Fibroblast of mammary gland (primary cell): ENCODE data around the gene CELF5.
A peak's percentile ranks its signal among the peaks of the same experiment; 100 is the strongest.
"Not testable (repeated sequence)": the region's sequence is repeated elsewhere in the genome, so short reads cannot be mapped to it uniquely, and the experiment has no call there.

ENCODE experiments used
- DNase-seq: peaks from one replicate; pipeline ENCODE4 v3.0.0-alpha.2; 2010; ENCODE audit warnings: low read depth
- H3K4me3 ChIP-seq: 2 replicates; pipeline ENCODE4 v1.5.1; 2011; ENCODE audit warnings: low read depth, mild to moderate bottlenecking, low read length, moderate library complexity; ENCODE audit not compliant: control insufficient read depth
- TF ChIP-seq, protein P1 (sequence below): conservative IDR thresholded peaks from 2 replicates; pipeline ENCODE4 v1.5.1; 2011; ENCODE audit warnings: low read depth, low read length, inconsistent platforms; ENCODE audit not compliant: control insufficient read depth, insufficient read depth

Gene CELF5

DNA sequence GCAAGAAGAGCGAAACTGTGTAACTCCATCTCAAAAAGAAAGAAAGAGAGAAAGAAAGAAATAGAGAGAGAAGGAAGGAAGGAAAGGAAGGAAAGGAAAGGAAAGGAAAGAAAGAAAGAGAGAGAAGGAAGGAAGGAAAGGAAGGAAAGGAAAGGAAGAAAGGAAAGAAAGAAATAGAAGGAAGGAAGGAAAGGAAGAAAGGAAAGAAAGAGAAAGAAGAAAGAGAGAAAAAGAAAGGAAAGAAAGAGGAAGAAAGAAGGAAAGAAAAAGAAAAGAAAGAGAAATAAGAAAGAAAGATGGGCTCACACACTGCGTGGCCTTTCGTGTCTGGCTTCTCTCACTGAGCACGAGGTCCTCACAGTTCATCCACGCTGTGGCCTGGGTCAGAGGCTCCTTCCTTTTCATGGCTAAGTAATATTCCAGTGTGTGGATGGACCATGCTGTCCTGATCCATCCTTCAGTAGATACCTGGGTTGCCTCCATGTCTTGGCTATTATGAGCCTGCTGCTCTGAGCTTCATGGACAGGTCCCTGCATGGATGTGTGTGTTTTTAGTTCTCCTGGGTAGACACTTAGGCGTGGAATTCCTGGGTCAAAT lies 74.5 kb downstream of the CELF5 start:
- TF ChIP-seq, protein P1, sequence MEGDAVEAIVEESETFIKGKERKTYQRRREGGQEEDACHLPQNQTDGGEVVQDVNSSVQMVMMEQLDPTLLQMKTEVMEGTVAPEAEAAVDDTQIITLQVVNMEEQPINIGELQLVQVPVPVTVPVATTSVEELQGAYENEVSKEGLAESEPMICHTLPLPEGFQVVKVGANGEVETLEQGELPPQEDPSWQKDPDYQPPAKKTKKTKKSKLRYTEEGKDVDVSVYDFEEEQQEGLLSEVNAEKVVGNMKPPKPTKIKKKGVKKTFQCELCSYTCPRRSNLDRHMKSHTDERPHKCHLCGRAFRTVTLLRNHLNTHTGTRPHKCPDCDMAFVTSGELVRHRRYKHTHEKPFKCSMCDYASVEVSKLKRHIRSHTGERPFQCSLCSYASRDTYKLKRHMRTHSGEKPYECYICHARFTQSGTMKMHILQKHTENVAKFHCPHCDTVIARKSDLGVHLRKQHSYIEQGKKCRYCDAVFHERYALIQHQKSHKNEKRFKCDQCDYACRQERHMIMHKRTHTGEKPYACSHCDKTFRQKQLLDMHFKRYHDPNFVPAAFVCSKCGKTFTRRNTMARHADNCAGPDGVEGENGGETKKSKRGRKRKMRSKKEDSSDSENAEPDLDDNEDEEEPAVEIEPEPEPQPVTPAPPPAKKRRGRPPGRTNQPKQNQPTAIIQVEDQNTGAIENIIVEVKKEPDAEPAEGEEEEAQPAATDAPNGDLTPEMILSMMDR, result no peak
- H3K4me3 ChIP-seq, result no peak overlapping the region
- DNase-seq, result no peak

DNA sequence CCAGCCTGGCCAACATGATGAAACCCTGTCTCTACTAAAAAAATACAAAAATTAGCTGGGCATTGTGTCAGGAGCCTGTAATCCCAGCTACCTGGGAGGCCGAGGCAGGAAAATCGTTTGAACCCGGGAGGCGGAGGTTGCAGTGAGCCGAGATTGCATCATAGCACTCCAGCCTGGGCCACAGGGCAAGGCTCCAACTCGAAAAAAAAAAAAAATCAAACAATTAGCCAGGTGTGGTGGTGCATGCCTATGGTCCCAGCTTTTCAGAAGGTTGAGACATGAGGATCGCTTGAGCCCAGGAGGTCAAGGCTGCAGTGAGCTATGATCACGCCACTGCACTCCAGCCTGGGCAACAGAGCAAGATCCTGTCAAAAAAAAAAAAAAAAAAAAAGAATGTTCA lies 76.1 kb downstream of the CELF5 start:
- not testable (repeated sequence) for DNase-seq, H3K4me3 ChIP-seq

DNA sequence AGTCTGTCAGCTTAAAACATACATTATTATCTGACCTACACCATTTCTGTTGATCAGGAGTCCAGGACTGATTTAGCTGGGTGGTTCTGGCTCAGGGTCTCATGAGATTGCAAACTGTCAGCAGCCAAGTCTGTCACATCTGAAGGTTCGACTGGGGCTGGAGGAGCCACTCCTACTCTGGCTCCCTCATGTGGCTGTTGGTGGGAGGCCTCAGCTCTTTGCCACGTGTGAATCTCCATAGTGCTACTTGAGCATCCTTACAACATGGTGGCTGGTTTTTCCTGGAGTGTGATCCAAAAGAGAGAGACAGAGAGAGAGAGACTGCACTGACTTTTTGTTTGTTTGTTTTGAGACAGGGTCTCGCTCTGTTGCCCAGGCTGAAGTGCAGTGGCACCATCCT lies 78.3 kb downstream of the CELF5 start:
- TF ChIP-seq, protein P1, result no peak
- no peak overlapping the region for H3K4me3 ChIP-seq
- no peak for DNase-seq

DNA sequence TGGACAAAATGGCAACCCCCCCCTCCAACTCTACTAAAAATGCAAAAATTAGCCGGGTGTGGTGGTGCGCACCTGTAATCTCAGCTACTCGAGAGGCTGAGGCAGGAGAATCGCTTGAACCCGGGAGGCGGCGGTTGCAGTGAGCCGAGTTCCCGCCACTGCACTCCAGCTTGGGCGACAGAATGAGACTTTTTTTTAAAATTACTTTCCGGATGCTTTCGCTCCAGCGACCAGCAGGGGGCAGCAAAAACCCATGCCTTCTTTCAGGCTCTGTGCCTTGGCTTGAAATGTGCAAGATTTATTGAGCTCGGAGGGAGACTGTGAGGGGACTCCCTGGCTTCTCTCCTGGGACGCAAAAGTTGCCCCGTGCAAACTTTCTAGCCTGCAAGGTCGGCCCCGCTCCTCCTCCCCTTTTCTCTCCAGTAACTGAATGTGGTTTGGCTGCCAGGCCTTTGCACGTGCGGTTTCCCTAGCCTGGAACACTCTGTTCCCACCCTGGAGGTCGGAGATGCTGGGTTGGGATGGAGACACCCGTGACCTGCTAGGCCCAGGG lies 80.5 kb downstream of the CELF5 start:
- H3K4me3 ChIP-seq, result no peak overlapping the region
- peak; percentile 72 for DNase-seq
- TF ChIP-seq, protein P1, result peak; percentile 83

DNA sequence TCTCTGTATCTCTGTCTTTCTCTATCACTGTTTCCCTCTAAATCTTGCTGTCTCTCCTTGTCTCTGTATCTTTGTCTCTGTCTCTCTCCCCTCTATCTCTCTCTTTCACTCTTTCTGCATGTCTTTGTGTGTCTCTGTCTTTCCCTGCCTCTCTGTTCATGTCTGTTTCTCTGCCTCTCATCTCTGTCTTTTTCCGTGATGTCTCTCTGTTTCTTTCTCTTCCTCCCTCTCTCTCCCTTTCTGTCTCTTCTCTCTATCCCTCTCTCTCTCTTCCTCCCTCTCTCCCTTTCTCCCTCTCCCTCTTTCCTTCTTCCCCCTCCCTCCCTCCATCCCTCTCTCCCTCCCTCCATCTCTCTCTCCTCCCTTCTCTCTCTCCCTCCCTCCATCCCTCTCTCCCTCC lies 85.3 kb downstream of the CELF5 start:
- TF ChIP-seq, protein P1, result no peak
- H3K4me3 ChIP-seq, result no peak overlapping the region
- DNase-seq, result no peak

DNA sequence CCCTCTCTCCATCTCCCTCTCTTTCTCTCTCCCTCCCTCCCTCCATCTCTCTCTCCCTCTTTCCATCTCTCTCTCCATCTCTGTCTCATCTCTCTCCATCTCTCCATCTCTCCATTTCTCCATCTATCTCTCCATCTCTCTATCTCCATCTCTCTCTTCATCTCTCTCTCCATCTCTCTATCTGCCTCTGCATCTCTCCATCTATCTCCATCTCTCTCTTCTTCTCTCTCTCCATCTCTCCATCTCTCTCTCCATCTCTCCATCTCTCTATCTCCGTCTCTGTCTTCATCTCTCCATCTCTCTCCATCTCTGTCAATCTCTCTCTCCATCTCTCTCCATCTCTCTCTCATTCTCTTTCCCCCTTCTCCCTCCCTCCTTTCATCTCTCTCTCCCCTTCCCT lies 85.8 kb downstream of the CELF5 start:
- DNase-seq, result no peak
- H3K4me3 ChIP-seq, result no peak overlapping the region
- TF ChIP-seq, protein P1, result no peak

DNA sequence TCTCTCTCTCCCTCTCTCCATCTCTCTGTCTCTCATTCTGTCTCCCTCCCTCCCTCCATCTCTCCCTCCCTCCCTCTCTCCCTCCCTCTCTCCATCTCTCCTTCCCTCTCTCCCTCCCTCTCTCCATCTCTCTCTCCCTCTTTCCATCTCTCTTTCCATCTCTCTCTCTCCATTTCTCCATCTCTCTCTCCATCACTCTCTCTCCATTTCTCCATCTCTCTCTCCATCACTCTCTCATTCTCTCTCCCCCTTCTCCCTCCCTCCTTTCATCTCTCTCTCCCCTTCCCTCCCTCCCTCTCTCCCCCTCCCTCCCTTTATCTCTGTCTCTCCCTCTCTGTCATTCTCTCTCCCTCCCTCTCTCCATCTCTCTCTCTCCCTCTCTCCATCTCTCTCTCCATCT lies 86.2 kb downstream of the CELF5 start:
- TF ChIP-seq, protein P1, result no peak

More for the DNA sequence above, 86.2 kb downstream of the CELF5 start:
- no peak overlapping the region for H3K4me3 ChIP-seq
- no peak for DNase-seq
